ENCODE measurements around the gene CBR1.
"Not testable (repeated sequence)": the region's sequence is repeated elsewhere in the genome, so short reads cannot be mapped to it uniquely, and the experiment has no call there.

The CBR1 gene

GRCh38 chr21:36080386-36080785 lies 10.6 kb downstream of the CBR1 start:
- DNase-seq, result no peak

- no peak for DNase-seq
Measured at GRCh38 chr21:36082237-36082664, 12.4 kb downstream of the CBR1 start.

- DNase-seq, result peak; percentile 2
Measured at GRCh38 chr21:36087362-36088138, 17.7 kb downstream of the CBR1 start.

GRCh38 chr21:36089946-36090345 lies 20.1 kb downstream of the CBR1 start:
- no peak for DNase-seq

- DNase-seq, result no peak
Measured at GRCh38 chr21:36092681-36093080, 22.9 kb downstream of the CBR1 start.

GRCh38 chr21:36093512-36093911 lies 23.7 kb downstream of the CBR1 start:
- no peak for DNase-seq

- DNase-seq, result no peak
Measured at GRCh38 chr21:36096398-36097290, 26.8 kb downstream of the CBR1 start.

- no peak for DNase-seq
Measured at GRCh38 chr21:36097427-36098181, 27.8 kb downstream of the CBR1 start.

GRCh38 chr21:36098182-36098532 lies 28.3 kb downstream of the CBR1 start:
- no peak for DNase-seq

- DNase-seq, result no peak
Measured at GRCh38 chr21:36099000-36099399, 29.2 kb downstream of the CBR1 start.

- not testable (repeated sequence) for DNase-seq
Measured at GRCh38 chr21:36099695-36100211, 29.9 kb downstream of the CBR1 start.

- DNase-seq, result no peak
Measured at GRCh38 chr21:36100971-36101641, 31.3 kb downstream of the CBR1 start.

- no peak for DNase-seq
Measured at GRCh38 chr21:36103434-36103833, 33.6 kb downstream of the CBR1 start.

GRCh38 chr21:36104317-36105300 lies 34.8 kb downstream of the CBR1 start:
- DNase-seq, result peak; percentile 50

- DNase-seq, result no peak
Measured at GRCh38 chr21:36105327-36105842, 35.6 kb downstream of the CBR1 start.

- DNase-seq, result no peak
Measured at GRCh38 chr21:36109868-36110267, 40.0 kb downstream of the CBR1 start.

GRCh38 chr21:36111238-36111637 lies 41.4 kb downstream of the CBR1 start:
- no peak for DNase-seq

- no peak for DNase-seq
Measured at GRCh38 chr21:36113647-36114428, 44.0 kb downstream of the CBR1 start.

GRCh38 chr21:36115138-36115730 lies 45.4 kb downstream of the CBR1 start:
- DNase-seq, result no peak

Measured in fibroblast of skin of scalp (primary cell).